Activated CD8-positive, alpha-beta memory T cell treated with anti-CD3 and anti-CD28 coated beads for 48 hours (primary cell): ENCODE measurements around the gene RIGI.
A peak's percentile ranks its signal among the peaks of the same experiment; 100 is the strongest.
"Not testable (repeated sequence)": the region's sequence is repeated elsewhere in the genome, so short reads cannot be mapped to it uniquely, and the experiment has no call there.

Experiments used
- DNase-seq, 3 experiments: peaks; one replicate each; pipeline ENCODE4 v3.0.0-alpha.2; 2020; ENCODE audit warnings: low read depth in 2 of 3, low spot score in 2 of 3

The RIGI gene

GRCh38 chr9:32526041-32526706 lies at the start of gene RIGI:
Gene RIGI, minus strand, starts transcription at chr9:32526196. Its CDS starts 30 bp downstream, at chr9:32526166.
- DNase-seq, result peak; percentile 34 to 55 (median 39)

GRCh38 chr9:32574858-32575257 lies 48.9 kb upstream of the RIGI start:
- DNase-seq, result no peak

DNA sequence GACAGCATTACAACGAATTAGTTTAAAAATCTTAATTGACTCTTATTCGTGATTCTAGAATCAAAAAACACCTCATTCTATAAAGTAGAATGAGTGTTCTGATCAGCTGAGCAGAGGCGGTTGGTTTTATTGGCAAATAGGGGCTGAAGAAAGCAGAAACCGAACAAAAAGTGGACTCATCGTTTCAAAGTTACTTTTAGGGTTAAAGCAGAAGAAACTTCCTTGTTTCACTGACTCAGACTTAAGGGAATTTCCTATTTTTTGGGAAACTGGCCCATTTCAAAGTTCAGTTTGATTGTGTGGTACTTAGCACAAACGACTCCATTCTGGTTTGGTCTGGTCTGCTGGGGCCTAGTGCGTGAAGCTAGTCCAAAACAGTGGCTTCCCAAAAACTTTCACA lies 47.8 kb upstream of the RIGI start:
- no peak for DNase-seq

DNA sequence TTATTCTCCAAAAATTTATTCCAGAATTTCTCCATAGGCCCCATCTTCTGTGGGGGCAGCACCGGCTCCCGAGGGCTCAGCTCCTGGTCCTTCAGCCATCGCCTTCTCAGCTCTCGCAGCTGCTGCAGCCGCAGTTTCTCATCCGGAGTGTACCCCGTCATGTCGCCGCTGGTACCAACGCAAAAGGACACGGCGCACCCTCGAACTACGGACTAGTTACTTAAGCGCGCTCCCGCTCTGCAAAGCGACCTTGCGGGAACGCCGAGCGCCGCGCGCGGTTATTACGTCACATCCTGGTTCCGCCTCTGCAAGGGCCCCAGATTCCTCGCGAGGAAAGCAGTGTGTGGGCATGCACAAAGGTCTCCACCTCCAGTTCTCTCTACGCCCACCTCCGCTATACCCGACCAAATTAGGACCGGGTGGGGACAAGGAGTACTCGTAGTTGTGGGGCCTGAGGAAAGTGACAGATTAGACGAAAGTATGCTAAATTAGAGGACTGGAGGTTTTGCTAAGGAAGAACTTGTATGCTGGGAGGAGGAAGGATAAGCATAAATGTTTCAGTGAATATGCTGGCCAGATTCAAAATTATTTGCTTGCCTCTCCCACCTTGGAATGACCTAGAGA lies 47.0 kb upstream of the RIGI start, which contains the start of gene NDUFB6:
Gene NDUFB6, minus strand, starts transcription at position 260 of the 624 bp plus-strand sequence. Its CDS starts 99 bp downstream, at position 161.
- peak; percentile 82 to 94 (median 87) for DNase-seq

DNA sequence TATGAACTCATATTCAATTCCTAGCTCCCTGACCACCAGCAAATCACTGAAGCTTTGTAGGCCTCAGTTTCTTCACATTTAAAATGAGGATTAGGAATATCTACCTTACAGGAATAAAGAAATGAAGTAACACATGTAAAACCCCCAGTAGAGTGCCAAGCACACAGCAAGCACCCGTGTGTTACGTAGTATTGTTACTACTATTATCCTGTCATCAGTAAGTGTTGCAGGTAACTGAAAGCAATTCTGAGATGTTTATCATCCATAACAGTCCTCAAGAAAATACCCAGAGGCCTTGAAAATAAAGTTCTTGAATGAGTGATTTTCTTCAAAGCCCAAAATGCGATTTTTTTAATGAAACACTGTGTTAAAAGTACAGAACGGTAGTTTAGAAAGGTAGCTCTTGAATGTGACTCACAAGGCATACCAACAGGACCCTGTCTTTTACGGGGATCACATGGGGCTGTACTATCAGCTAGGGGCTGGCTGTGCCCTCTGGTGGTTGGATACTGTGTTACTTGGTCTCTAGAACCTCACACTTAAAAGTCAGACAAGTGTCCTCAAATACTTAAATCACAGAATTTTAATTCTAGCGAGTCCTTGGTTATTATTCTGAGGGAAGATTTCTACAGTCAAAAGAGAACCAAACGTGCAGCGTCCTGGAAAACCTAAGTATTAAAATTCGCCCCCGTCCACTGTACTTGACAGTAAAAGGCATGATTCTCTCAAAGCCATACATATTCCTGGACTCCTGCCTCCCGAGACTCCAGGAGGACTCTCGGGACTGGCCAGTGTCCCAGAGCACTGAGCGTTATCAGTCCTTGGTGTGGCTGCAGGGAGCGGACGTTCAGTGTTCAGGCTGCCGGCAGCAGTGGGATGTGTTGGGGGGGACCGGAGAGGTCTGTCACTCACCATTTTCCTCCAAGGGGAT lies 46.2 kb upstream of the RIGI start:
- DNase-seq, result peak in 1 of 3 experiments; percentile 18

GRCh38 chr9:32570262-32570661 lies 44.3 kb upstream of the RIGI start:
- DNase-seq, result no peak

DNA sequence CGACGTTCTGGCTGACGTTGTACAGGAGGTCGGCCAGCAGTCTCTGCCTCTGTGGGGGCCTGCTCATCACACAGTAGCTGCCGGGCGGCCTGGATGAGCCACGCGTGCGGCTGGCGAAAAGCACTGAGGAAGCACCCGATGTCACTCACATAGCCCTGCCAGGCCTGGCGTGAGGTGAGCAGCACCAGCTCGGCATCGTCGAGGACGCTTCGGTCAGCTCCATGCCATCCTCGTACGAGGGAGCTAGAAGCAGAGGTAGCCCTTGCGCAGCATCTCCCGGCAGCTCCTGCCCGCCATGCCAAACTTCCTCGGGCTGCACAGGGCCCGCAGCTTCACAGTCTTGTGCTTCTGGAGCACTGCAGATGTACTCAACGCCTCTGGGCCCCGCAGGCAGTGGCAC lies 40.8 kb upstream of the RIGI start:
- no peak for DNase-seq

GRCh38 chr9:32565967-32566366 lies 40.0 kb upstream of the RIGI start:
- DNase-seq, result no peak

- no peak for DNase-seq
Measured at GRCh38 chr9:32558408-32558934, 32.5 kb upstream of the RIGI start.

- DNase-seq, result no peak
Measured at GRCh38 chr9:32554591-32554990, 28.6 kb upstream of the RIGI start.

DNA sequence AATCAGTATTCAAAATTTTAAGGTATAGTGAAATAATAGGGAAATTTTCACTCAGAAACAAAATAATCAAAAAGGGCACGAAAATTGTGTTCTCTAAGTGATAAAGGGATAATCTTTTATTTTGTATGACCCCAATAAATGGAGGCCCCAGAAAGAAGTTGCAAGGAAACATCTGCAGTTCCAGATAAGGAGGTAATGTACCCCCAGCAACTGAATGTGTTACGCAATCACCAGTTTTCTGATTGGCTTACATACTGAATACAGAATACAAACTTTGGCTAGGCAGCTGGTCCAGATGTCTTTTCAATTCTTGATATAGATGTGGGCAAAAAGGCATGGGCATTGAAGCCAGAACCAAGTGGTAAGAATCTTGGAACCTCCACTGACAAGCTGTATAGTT lies 28.1 kb upstream of the RIGI start:
- no peak for DNase-seq

DNA sequence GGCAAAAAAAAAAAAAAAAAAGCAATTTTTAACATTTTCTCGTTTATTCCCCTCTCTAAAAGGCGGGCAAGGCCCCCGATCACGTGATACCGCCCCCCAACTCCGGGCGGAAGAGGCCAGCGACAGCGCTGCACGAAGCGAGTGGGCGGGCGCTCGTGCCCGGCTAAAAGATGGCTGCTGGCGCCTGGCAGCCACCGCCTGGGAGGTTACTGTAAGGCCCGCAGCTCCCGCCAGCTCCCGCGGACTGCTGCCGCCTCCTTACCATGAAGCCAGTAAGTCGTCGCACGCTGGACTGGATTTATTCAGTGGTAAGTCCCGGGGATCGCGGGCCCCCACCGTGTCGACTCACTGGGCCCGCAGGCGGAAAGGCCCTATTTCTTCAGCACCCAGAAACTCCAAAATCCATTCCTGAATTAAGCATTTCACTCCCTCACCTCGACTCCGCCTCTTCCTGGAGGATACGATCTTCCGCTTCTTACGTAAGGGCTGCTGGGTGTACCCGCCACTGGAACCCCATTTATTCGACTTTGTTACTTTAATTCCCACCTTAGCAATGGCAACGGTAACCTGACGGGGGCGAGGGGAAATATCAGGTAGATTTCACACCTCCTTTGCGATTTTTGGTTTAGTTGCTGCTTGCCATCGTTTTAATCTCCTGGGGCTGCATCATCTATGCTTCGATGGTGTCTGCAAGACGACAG lies 26.3 kb upstream of the RIGI start, which contains the start of the genes SMIM27 and TOPORS:
Gene SMIM27, plus strand, starts transcription at position 156 of the 701 bp plus-strand sequence. Its CDS starts 108 bp downstream, at position 264.
Gene TOPORS, minus strand, starts transcription at position 415 of the 701 bp plus-strand sequence. Its CDS starts 150 bp downstream, at position 265.
- peak; percentile 74 to 78 (median 75) for DNase-seq

DNA sequence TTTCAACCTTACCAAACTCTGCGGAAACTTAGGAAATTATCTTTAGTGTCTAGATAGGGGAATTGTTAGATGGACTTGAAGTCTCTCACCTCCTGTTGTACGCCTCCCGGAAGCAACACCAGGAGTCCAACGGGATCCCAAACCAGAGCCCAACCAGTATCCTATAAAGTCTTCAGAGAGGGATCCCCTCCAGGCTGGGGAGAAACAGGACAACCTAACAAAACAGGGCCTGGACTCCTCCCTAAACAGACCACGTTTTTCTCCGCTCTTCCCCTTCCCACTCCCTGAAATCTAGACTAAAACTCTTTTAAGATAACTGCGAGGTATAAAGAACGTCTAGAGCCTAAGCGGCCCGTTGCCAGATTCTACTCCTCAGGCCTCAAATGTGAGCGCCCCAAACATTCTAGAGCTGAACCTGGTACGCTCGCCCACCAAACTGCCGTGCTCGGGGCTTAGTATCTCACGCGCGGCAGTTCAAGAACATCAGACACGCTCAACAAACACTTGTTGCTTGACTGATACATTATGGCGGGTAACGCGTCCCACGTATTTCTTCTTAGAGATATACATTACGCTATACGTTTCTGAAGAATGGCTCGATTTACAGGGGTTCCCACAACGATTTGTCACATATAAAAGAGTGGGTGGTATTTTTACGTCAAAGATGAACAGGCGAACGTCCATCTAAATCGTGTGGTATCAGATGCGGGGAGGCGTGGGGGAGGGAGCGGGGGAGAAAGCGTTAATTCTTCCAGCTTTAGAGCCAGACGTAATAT lies 25.5 kb upstream of the RIGI start:
- peak in 2 of 3 experiments; percentile 11 to 38 for DNase-seq

GRCh38 chr9:32550562-32551275 lies 24.7 kb upstream of the RIGI start:
- DNase-seq, result peak; percentile 79 to 85 (median 83)

GRCh38 chr9:32550150-32550561 lies 24.2 kb upstream of the RIGI start:
- DNase-seq, result no peak

DNA sequence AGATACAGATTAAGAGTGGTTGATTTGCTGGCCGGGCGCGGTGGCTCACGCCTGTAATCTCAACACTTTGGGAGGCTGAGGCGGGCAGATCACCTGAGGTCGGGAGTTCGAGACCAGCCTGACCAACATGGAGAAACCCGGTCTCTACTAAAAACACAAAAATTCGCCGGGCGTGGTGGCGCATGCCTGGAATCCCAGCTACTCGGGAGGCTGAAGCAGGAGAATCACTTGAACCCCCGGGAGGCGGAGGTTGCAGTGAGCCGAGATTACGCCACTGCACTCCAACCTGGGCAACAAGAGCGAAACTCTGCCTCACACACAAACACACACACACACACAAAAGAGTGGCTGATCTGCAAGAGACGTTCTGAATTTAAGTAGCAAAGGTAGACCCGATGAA lies 22.2 kb upstream of the RIGI start:
- DNase-seq, result not testable (repeated sequence)

DNA sequence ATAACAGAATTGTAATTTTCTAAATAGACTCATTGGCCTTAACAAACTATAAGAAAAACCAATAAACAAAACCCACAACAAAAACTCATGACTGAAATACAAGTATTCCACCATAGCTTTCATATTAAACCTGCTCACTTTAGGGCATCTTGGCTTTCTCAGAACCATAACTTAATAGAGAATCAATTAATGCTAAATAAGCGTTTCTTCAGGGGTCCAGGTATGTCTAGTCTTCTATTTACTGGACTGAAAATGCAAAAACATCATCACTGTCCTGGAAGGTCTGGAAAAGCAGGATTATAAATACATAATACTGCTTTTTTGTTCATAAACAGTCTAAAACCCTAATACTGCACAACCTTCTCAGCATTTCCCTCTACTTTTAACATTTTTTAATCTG lies 19.9 kb upstream of the RIGI start:
- DNase-seq, result no peak

GRCh38 chr9:32543047-32543446 lies 17.1 kb upstream of the RIGI start:
- no peak for DNase-seq

- DNase-seq, result no peak
Measured at GRCh38 chr9:32533816-32534215, 7.8 kb upstream of the RIGI start.
